Psoas muscle (tissue), 8 donors: ENCODE data around the gene CAMK1D. TPM values are rescaled to one million over a fixed set of nuclear protein-coding genes. Genes with fewer than 3 reads are reported as not detected.

ENCODE experiments used
- ATAC-seq, 4 donors: fragments of 200-7000 bp; cut with Tn5 transposase; one replicate each; pipeline ENCODE4 v1.9.1; 2020; ENCODE audit warnings: moderate library complexity in 3 of 4, mild to moderate bottlenecking in 2 of 4
- DNase-seq, 2 donors: peaks; one replicate each; pipeline ENCODE4 v3.0.0-alpha.2; 2020
- H3K27ac ChIP-seq: fragments of 200-600 bp; one replicate; pipeline ENCODE4 v1.8.0; 2022
- H3K27me3 ChIP-seq, 3 donors: fragments of 200-600 bp in 1 of 3; one replicate each; pipeline versions ENCODE4 v1.6.1 to v1.8.0; 2013 to 2022; ENCODE audit warnings: low read length in 2 of 3, mild to moderate bottlenecking in 2 of 3, moderate library complexity in 1 of 3; ENCODE audit not compliant: insufficient read depth in 3 of 3
- H3K36me3 ChIP-seq, 2 donors: fragments of 200-600 bp in 1 of 2; one replicate each; pipeline versions ENCODE4 v1.6.1 to v1.8.0; 2013 to 2022; ENCODE audit warnings: low read depth in 1 of 2, mild to moderate bottlenecking in 1 of 2, moderate library complexity in 1 of 2; ENCODE audit not compliant: insufficient read depth in 1 of 2
- H3K4me1 ChIP-seq: fragments of 200-600 bp; one replicate; pipeline ENCODE4 v1.8.0; 2022
- H3K4me3 ChIP-seq: fragments of 200-600 bp; one replicate; pipeline ENCODE4 v1.8.0; 2022; ENCODE audit warnings: mild to moderate bottlenecking
- H3K9me3 ChIP-seq: fragments of 200-600 bp; one replicate; pipeline ENCODE4 v1.8.0; 2022
- WGBS, 3 donors: extraction: QIAGEN DNeasy Blood & Tissue Kit; methylation state at CpG; one replicate each; pipeline versions ENCODE4 v1.1.6 to v1.1.7; 2013; 5-methylcytosine and 5-hydroxymethylcytosine counted together
- intact Hi-C, 2 donors: fragments of 100-400 bp; cut with DNase I; formaldehyde crosslinking; loops; one replicate each; pipeline versions ENCODE4 v1.11.0 to v1.14.2; 2022
- polyA plus RNA-seq, 3 donors: library from polyadenylated mRNA; stranded (reverse); fragments of 200-250 nt; gene quantifications; one replicate each; pipeline ENCODE4 v1.2.3, GENCODE V29; 2013
- total RNA-seq, 4 donors: library from RNA; stranded (reverse); fragmentation: NEBNext Ultra II Directional in 2 of 4; extraction: Animal tissue kit (Norgen Biotek cat#: 25700) in 2 of 4; gene quantifications; one replicate each; pipeline versions ENCODE4 v1.2.1 to v1.2.4, GENCODE V29; 2021 to 2023
- TF ChIP-seq, protein P1 (sequence below): fragments of 200-600 bp; IDR thresholded peaks from one replicate; pipeline ENCODE4 v1.8.0; 2022; ENCODE audit warnings: antibody characterized with exemption
- donor health status: healthy with polysubstance abuse.
- donor health status: DM: no; HTN: no; CAD: no; lungs with moderate emphysema.
- donor health status: Bipolar disorder and iron deficiency.
- donor health status: healthy.
- donor health status: DM: yes; HTN: yes; CAD: no.
- donor health status: DM: no; HTN: no; CAD: no.
- donor health status: DM: no; HTN: no; CAD: no.
- donor health status: DM: yes; HTN: yes; CAD: no.

Gene CAMK1D
- total and polyA plus RNA-seq, 7 donors = 0.39 to 1.8 (median 0.53) TPM

DNA sequence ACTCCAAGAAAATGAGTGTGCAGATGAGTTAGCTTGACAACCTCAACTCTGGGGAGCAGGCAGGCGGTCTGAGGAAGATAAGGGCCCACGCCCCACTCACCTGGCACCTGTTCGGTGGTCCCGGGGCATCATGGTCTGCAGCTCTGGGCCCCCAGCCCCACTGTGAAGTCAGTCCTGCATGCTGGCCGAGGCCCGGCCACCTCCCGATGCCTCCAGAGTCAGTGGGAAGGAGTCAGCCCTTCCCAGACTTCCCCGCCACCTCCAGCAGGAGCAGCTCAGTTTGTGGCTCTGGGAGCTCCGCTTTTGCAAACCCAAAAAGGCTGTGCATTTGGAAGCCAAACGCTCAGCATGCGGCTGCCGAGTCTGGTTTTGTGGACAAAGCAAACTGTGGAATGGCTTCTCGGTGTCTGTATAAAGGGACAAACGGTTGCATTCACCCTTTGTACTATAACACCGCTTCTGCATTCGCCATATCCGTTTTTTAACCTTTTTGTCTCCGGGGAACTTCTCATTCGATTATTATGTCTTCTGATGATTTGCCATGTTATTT, 484.8 kb downstream of the CAMK1D start:
- WGBS, 3 donors = 90% methylated on average over 19 of the region's 19 CpGs
- H3K27me3 ChIP-seq = no peaks in the 10 kb centered on the region
- ATAC-seq (no peak), DNase-seq (no peak)
- no peaks in the 10 kb centered on the region for H3K4me1 ChIP-seq
- H3K36me3 ChIP-seq = no peaks in the 10 kb centered on the region
- intact Hi-C loops = no loop called here
- H3K4me3 ChIP-seq = no peak overlapping the region
- H3K27ac ChIP-seq = no peak overlapping the region
- no peaks in the 10 kb centered on the region for H3K9me3 ChIP-seq
- TF ChIP-seq, protein P1, sequence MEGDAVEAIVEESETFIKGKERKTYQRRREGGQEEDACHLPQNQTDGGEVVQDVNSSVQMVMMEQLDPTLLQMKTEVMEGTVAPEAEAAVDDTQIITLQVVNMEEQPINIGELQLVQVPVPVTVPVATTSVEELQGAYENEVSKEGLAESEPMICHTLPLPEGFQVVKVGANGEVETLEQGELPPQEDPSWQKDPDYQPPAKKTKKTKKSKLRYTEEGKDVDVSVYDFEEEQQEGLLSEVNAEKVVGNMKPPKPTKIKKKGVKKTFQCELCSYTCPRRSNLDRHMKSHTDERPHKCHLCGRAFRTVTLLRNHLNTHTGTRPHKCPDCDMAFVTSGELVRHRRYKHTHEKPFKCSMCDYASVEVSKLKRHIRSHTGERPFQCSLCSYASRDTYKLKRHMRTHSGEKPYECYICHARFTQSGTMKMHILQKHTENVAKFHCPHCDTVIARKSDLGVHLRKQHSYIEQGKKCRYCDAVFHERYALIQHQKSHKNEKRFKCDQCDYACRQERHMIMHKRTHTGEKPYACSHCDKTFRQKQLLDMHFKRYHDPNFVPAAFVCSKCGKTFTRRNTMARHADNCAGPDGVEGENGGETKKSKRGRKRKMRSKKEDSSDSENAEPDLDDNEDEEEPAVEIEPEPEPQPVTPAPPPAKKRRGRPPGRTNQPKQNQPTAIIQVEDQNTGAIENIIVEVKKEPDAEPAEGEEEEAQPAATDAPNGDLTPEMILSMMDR = no peak

DNA sequence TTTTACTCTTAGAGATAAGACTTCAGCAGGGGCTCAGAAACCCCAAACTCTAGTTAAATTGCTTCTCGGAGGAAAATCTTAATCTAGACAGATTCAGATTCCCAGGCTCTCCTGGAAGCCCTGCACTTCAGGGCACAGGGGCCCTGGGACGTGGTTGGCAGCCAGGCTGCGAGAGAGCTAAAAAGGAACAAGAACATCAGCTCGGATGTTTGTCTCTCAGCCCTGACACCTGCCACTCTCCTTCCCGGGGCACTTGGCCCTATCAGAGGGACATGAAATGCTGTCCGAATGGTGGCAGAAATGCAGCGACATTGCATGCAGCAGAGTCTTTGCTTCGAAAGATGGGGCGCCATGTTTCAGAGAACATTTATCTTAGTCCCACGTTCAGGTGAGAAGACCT, 485.4 kb downstream of the CAMK1D start:
- 51 to 56% (median 53%) methylated on average over 10 of the region's 10 CpGs for WGBS, 3 donors
- intact Hi-C loops = no loop called here

DNA sequence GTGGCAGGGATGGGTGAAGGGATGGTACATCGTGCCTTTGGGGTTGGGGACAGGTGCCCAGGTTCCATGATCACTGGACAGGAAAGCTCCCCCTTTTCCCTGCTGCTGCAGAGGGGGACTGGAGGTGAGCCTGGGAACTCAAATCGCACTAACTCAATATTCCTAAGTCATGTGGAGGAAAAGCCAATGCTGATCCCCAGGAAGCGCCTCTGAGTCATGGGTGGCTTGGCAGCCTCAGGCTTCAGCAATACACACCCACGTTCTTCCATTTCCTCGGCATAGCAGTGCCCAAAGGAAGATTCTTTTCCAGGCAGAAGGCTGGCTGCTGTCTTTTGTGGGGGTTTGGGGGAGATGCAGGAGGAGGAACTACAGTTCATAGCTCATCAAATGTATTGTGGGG, 486.4 kb downstream of the CAMK1D start:
- H3K36me3 ChIP-seq = no peaks in the 10 kb centered on the region
- no peak overlapping the region for H3K4me3 ChIP-seq
- ATAC-seq = no peak
- peak in 1 of 2 donors; percentile 33 for DNase-seq
- no peaks in the 10 kb centered on the region for H3K27me3 ChIP-seq
- intact Hi-C loops = no loop called here
- no peaks in the 10 kb centered on the region for H3K9me3 ChIP-seq
- WGBS, 3 donors = 53 to 59% (median 56%) methylated on average over 5 of the region's 5 CpGs
- no peaks in the 10 kb centered on the region for H3K4me1 ChIP-seq
- TF ChIP-seq, protein P1 = no peak
- no peak overlapping the region for H3K27ac ChIP-seq

More for the DNA sequence above, 485.4 kb downstream of the CAMK1D start:
- peak in 2 of 4 donors; percentile 50 to 59 for ATAC-seq
- TF ChIP-seq, protein P1 = no peak
- no peaks in the 10 kb centered on the region for H3K4me1 ChIP-seq
- no peaks in the 10 kb centered on the region for H3K36me3 ChIP-seq
- no peaks in the 10 kb centered on the region for H3K9me3 ChIP-seq
- H3K27ac ChIP-seq = no peak overlapping the region
- no peaks in the 10 kb centered on the region for H3K27me3 ChIP-seq
- H3K4me3 ChIP-seq = no peak overlapping the region
- DNase-seq = no peak

DNA sequence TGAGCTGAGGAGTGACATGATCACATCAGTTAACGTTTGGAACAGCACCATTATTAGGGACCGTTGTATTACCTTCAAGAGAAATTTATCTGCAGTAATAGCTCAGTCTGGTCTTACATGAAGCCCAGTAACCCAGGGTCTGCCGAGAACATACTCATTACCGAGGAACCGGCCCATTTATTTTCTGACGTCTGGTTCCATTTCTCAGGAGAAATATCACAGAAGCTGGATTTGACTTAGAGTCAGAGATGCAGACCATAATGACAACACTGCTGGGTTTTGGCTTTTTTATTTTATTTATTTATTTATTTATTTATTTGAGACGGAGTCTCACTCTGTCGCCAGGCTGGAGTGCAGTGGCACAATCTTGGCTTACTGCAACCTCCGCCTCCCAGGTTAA, 489.0 kb downstream of the CAMK1D start:
- no peaks in the 10 kb centered on the region for H3K36me3 ChIP-seq
- TF ChIP-seq, protein P1 = no peak
- H3K4me3 ChIP-seq = no peak overlapping the region
- DNase-seq (no peak), ATAC-seq (no peak)
- H3K27me3 ChIP-seq = no peaks in the 10 kb centered on the region
- no peak overlapping the region for H3K27ac ChIP-seq
- 77 to 95% (median 82%) methylated on average over 9 of the region's 9 CpGs for WGBS, 3 donors
- intact Hi-C loops = no loop called here
- H3K4me1 ChIP-seq = no peaks in the 10 kb centered on the region
- no peaks in the 10 kb centered on the region for H3K9me3 ChIP-seq
